GM18868 (cell line): Measurements from ENCODE around the gene ZBED3.

ENCODE experiments used
- ATAC-seq: cut with Tn5 transposase; IDR thresholded peaks from one replicate; pipeline ENCODE4 v1.9.1; 2021; ENCODE audit warnings: mild to moderate bottlenecking, moderate library complexity; ENCODE audit not compliant: unreplicated experiment

Gene ZBED3

GRCh38 chr5:77077829-77078176 lies 9.3 kb downstream of the ZBED3 start:
- no peak for ATAC-seq

- peak; percentile 86 for ATAC-seq
These were observed 9.9 kb downstream of the ZBED3 start for GRCh38 chr5:77076961-77077828.

GRCh38 chr5:77074745-77075144 lies 12.3 kb downstream of the ZBED3 start:
- no peak for ATAC-seq

- no peak for ATAC-seq
These were observed 13.4 kb downstream of the ZBED3 start for GRCh38 chr5:77073667-77074066.

GRCh38 chr5:77066823-77067442 lies 20.2 kb downstream of the ZBED3 start:
- no peak for ATAC-seq

- ATAC-seq, result no peak
These were observed 20.9 kb downstream of the ZBED3 start for GRCh38 chr5:77066184-77066583.

- ATAC-seq, result no peak
These were observed 21.8 kb downstream of the ZBED3 start for GRCh38 chr5:77065256-77065655.

- no peak for ATAC-seq
These were observed 23.0 kb downstream of the ZBED3 start for GRCh38 chr5:77064040-77064439.

- no peak for ATAC-seq
These were observed 40.5 kb downstream of the ZBED3 start for GRCh38 chr5:77046416-77047073.

GRCh38 chr5:77035950-77036349 lies 51.1 kb downstream of the ZBED3 start:
- ATAC-seq, result no peak

- no peak for ATAC-seq
These were observed 53.7 kb downstream of the ZBED3 start for GRCh38 chr5:77033338-77033737.

- ATAC-seq, result no peak
These were observed 54.5 kb downstream of the ZBED3 start for GRCh38 chr5:77032635-77033034.

- ATAC-seq, result no peak
These were observed 55.2 kb downstream of the ZBED3 start for GRCh38 chr5:77031891-77032290.

- ATAC-seq, result peak; percentile 99
These were observed 56.7 kb downstream of the ZBED3 start, which contains the start of gene AGGF1 for GRCh38 chr5:77030097-77031071. Gene AGGF1 (plus strand): TSS chr5:77030404. CDS start chr5:77030767, 363 bp downstream.

- no peak for ATAC-seq
These were observed 57.7 kb downstream of the ZBED3 start for GRCh38 chr5:77029376-77029885.

GRCh38 chr5:77028631-77029375 lies 58.3 kb downstream of the ZBED3 start:
- no peak for ATAC-seq

GRCh38 chr5:77024490-77024889 lies 62.6 kb downstream of the ZBED3 start:
- no peak for ATAC-seq

GRCh38 chr5:77022511-77023417 lies 64.3 kb downstream of the ZBED3 start:
- ATAC-seq, result no peak
